ENCODE data around the gene IFFO2. TPM values are rescaled to one million over a fixed set of nuclear protein-coding genes. Genes with fewer than 3 reads are reported as not detected.

The IFFO2 gene
- total and polyA plus RNA-seq, 4 donors = 0.88 to 7.4 (median 3.0) TPM

DNA sequence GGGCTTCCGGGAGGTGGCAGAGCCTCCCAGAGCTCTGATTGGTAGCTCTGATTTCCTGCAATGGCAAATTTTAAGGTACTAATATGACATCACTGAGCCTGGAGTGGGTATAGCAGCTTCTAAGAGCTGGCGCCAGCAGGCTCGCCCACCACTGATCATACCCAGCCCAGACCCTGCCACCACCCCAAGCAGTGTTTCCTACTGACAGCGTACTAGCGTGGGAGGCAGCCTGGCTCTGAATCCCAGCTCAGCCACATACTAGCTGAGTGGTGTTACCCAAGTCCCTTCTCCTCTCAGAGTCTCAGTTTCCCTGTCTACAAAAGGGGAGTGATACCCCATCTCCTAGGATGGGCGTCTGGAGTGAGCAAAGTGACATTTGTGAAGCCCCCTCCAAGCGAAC lies 41.1 kb downstream of the IFFO2 start:
- 90% methylated on average over 7 of the region's 7 CpGs for WGBS
- no peak for TF ChIP-seq TAF1 (conservative IDR thresholded peaks at IDR 0.05)
- TF ChIP-seq EGR1 (IDR thresholded peaks at IDR 0.05; ENCODE audit: low read depth in 2 of 2) = no peak
- TF ChIP-seq RAD21 (IDR thresholded peaks at IDR 0.05) = no peak
- TF ChIP-seq CTCF (IDR thresholded peaks at IDR 0.05; ENCODE audit: low read depth, low read length, missing input control) = no peak
- no peak for TF ChIP-seq MAX (IDR thresholded peaks at IDR 0.05)
- Histone ChIP-seq H3K9me3 (ENCODE audit: control insufficient read depth in 4 of 4, low read length in 3 of 4) (no peaks in the 10 kb centered on the region), H3K36me3 (ENCODE audit: control insufficient read depth in 4 of 4, insufficient read depth in 3 of 4, low read depth in 1 of 4, low read length in 3 of 4) (peaks cover 2 to 31% (median 6%) of the 10 kb centered on the region in 4 donors), H3K4me3 (ENCODE audit: low read depth in 1 of 3, low read length in 3 of 3) (no peak overlapping the region), H3K27me3 (ENCODE audit: control insufficient read depth in 4 of 4, insufficient read depth in 4 of 4, low read length in 3 of 4) (no peaks in the 10 kb centered on the region), H3K4me1 (ENCODE audit: control insufficient read depth in 4 of 4, insufficient read depth in 4 of 4, low read length in 3 of 4) (peaks cover 0 to 4% (median 2%) of the 10 kb centered on the region in 4 donors), H3K27ac (ENCODE audit: low read depth in 1 of 2, low read length in 2 of 2) (no peak overlapping the region), H3K9ac (ENCODE audit: low read depth in 1 of 2, low read length in 2 of 2) (no peak overlapping the region)
- no peak for DNase-seq (ENCODE audit: low spot score)

DNA sequence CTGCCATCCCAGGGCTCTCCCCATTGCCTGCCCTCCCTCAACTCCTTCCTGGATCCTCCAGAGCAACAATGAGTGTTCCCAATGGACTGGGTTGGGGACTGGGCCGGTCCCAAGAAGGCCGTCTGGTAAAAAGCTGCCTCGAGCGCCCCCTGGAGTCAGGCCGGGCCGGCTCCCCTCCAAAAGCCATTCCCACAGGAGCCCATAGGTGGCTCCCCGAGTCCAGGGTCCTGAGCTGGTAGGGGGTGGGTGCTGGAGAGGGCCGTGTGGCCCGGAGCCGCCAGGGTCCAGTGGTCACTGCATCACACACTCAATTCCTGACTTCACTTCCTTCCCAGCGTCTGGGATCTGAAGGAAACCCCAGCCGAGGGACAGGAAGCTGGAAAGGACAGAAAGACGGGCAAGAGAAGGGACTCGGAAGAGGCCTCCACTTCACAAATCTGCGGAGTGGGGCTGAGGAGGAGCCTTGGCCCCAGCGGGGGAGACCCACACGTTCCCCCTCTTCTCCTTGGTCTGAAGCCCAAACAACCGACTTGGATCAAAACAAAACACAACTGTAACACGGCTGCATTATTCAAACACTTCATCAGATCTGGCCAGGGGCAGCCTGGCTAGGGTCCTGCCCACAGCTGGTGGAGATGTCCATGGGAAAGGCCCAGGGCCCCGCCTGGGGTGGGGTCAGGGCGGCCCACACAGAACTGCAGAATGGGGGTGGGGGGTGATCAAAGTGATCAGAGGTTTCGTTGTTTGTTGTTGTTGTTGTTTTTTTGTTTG lies 43.2 kb downstream of the IFFO2 start:
- TF ChIP-seq RXRA (IDR thresholded peaks at IDR 0.05) (peak in 1 of 2 donors; percentile 30), TAF1 (conservative IDR thresholded peaks at IDR 0.05) (no peak), JUND (IDR thresholded peaks at IDR 0.05) (no peak), HNF4A (conservative IDR thresholded peaks at IDR 0.05) (peak; percentile 8 to 45), GABPA (IDR thresholded peaks at IDR 0.05 in 1 of 2, conservative IDR thresholded peaks at IDR 0.05 in 1 of 2) (peak in 1 of 2 donors; percentile 51), YY1 (IDR thresholded peaks at IDR 0.05) (no peak), CTCF (IDR thresholded peaks at IDR 0.05; ENCODE audit: low read depth, low read length, missing input control) (peak; percentile 99), EGR1 (IDR thresholded peaks at IDR 0.05; ENCODE audit: low read depth in 2 of 2) (no peak), MAX (IDR thresholded peaks at IDR 0.05) (no peak), RAD21 (IDR thresholded peaks at IDR 0.05) (peak; percentile 96 to 98)
- TF ChIP-seq, protein P1, sequence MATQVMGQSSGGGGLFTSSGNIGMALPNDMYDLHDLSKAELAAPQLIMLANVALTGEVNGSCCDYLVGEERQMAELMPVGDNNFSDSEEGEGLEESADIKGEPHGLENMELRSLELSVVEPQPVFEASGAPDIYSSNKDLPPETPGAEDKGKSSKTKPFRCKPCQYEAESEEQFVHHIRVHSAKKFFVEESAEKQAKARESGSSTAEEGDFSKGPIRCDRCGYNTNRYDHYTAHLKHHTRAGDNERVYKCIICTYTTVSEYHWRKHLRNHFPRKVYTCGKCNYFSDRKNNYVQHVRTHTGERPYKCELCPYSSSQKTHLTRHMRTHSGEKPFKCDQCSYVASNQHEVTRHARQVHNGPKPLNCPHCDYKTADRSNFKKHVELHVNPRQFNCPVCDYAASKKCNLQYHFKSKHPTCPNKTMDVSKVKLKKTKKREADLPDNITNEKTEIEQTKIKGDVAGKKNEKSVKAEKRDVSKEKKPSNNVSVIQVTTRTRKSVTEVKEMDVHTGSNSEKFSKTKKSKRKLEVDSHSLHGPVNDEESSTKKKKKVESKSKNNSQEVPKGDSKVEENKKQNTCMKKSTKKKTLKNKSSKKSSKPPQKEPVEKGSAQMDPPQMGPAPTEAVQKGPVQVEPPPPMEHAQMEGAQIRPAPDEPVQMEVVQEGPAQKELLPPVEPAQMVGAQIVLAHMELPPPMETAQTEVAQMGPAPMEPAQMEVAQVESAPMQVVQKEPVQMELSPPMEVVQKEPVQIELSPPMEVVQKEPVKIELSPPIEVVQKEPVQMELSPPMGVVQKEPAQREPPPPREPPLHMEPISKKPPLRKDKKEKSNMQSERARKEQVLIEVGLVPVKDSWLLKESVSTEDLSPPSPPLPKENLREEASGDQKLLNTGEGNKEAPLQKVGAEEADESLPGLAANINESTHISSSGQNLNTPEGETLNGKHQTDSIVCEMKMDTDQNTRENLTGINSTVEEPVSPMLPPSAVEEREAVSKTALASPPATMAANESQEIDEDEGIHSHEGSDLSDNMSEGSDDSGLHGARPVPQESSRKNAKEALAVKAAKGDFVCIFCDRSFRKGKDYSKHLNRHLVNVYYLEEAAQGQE (IDR thresholded peaks at IDR 0.05) = peak; percentile 10
- H3K27me3 ChIP-seq (ENCODE audit: control insufficient read depth in 4 of 4, insufficient read depth in 4 of 4, low read length in 3 of 4) = no peaks in the 10 kb centered on the region
- no peak overlapping the region for H3K9ac ChIP-seq (ENCODE audit: low read depth in 1 of 2, low read length in 2 of 2)
- 35% methylated on average over 22 of the region's 22 CpGs for WGBS
- DNase-seq (ENCODE audit: low spot score) = peak; percentile 86
- no peaks in the 10 kb centered on the region for H3K9me3 ChIP-seq (ENCODE audit: control insufficient read depth in 4 of 4, low read length in 3 of 4)
- H3K4me1 ChIP-seq (ENCODE audit: control insufficient read depth in 4 of 4, insufficient read depth in 4 of 4, low read length in 3 of 4) = peaks cover 0 to 4% (median 2%) of the 10 kb centered on the region in 4 donors
- peaks cover 0 to 49% (median 11%) of the 10 kb centered on the region in 4 donors for H3K36me3 ChIP-seq (ENCODE audit: control insufficient read depth in 4 of 4, insufficient read depth in 3 of 4, low read depth in 1 of 4, low read length in 3 of 4)
- no peak overlapping the region for H3K4me3 ChIP-seq (ENCODE audit: low read depth in 1 of 3, low read length in 3 of 3)
- H3K27ac ChIP-seq (ENCODE audit: low read depth in 1 of 2, low read length in 2 of 2) = peak overlapping the region; percentile 29 to 42

All from liver (tissue), 9 donors.